Hepatocyte (in vitro differentiated cells): ENCODE data around the gene PAK1. TPM values are rescaled to one million over a fixed set of nuclear protein-coding genes. Genes with fewer than 3 reads are reported as not detected.

Experiments used
- DNase-seq: peaks from one replicate; pipeline ENCODE4 v3.0.0-alpha.2; 2016; ENCODE audit warnings: low spot score
- H2AFZ ChIP-seq: fragments of 200-600 bp; sonication (generic); 2 replicates; pipeline ENCODE4 v1.6.0; 2016; ENCODE audit warnings: antibody characterized with exemption, mild to moderate bottlenecking
- H3K27ac ChIP-seq: fragments of 200-600 bp; sonication (generic); 2 replicates; pipeline ENCODE4 v1.5.1; 2016; ENCODE audit warnings: mild to moderate bottlenecking
- H3K27me3 ChIP-seq: fragments of 200-600 bp; sonication (generic); 2 replicates; pipeline ENCODE4 v1.6.1; 2016
- H3K36me3 ChIP-seq: fragments of 200-600 bp; sonication (generic); replicated peaks from 2 replicates; pipeline ENCODE4 v1.5.1; 2016; ENCODE audit warnings: low read depth; ENCODE audit not compliant: insufficient read depth
- H3K4me1 ChIP-seq: fragments of 200-600 bp; sonication (generic); 2 replicates; pipeline ENCODE4 v1.5.1; 2016; ENCODE audit warnings: mild to moderate bottlenecking, moderate library complexity; ENCODE audit not compliant: insufficient read depth
- H3K4me2 ChIP-seq: fragments of 200-600 bp; sonication (generic); 2 replicates; pipeline ENCODE4 v1.6.0; 2016
- H3K4me3 ChIP-seq: fragments of 200-600 bp; sonication (generic); 2 replicates; pipeline ENCODE4 v1.5.1; 2016; ENCODE audit warnings: mild to moderate bottlenecking
- H3K79me2 ChIP-seq: fragments of 200-600 bp; sonication (generic); 2 replicates; pipeline ENCODE4 v1.6.0; 2017; ENCODE audit warnings: mild to moderate bottlenecking
- H3K9me2 ChIP-seq: fragments of 200-600 bp; sonication (generic); replicated peaks from 2 replicates; pipeline ENCODE4 v1.6.0; 2017; ENCODE audit warnings: mild to moderate bottlenecking; ENCODE audit not compliant: insufficient read depth
- H3K9me3 ChIP-seq: fragments of 200-600 bp; sonication (generic); 2 replicates; pipeline ENCODE4 v1.5.1; 2016; ENCODE audit warnings: low read depth, mild to moderate bottlenecking
- H4K20me1 ChIP-seq: fragments of 200-600 bp; sonication (generic); 2 replicates; pipeline ENCODE4 v1.6.0; 2016; ENCODE audit warnings: mild to moderate bottlenecking; ENCODE audit not compliant: insufficient read depth, poor library complexity, severe bottlenecking
- CTCF ChIP-seq: fragments of 200-600 bp; sonication (generic); IDR thresholded peaks from 2 replicates; pipeline ENCODE4 v1.5.1; 2016; ENCODE audit warnings: antibody characterized with exemption, mild to moderate bottlenecking; ENCODE audit not compliant: poor library complexity
- EZH2 ChIP-seq: fragments of 200-600 bp; sonication (generic); IDR thresholded peaks from 2 replicates; pipeline ENCODE4 v1.6.1; 2016; ENCODE audit warnings: antibody characterized with exemption, mild to moderate bottlenecking, borderline replicate concordance
- EZH2phosphoT487 ChIP-seq: fragments of 200-600 bp; sonication (generic); IDR thresholded peaks from one replicate; pipeline ENCODE4 v1.6.1; 2018; ENCODE audit warnings: antibody characterized with exemption, mild to moderate bottlenecking, low read depth, moderate library complexity; ENCODE audit not compliant: unreplicated experiment, severe bottlenecking
- WGBS: methylation state at CpG from one replicate; pipeline ENCODE4 v1.1.6; 2016; ENCODE audit warnings: low lambda C conversion rate; ENCODE audit errors: missing lambda C conversion rate; 5-methylcytosine and 5-hydroxymethylcytosine counted together
- polyA plus RNA-seq: library from polyadenylated mRNA; unstranded; fragments of >200 nt; fragmentation: Nextera tagmentation; extraction: Ambion mirVana; gene quantifications from 2 replicates; pipeline ENCODE4 v1.2.1, GENCODE V29; 2016
- total RNA-seq: library from RNA; depleted of rRNA; stranded (reverse); fragments of >200 nt; gene quantifications from 2 replicates; pipeline ENCODE4 v1.2.3, GENCODE V29; 2014

Gene PAK1
- total and polyA plus RNA-seq, 2 experiments from 2014 or later, result 30.3 to 62.0 TPM

- Histone ChIP-seq H3K79me2 (no peaks in the 10 kb centered on the region), H3K4me1 (no peaks in the 10 kb centered on the region), H3K27me3 (no peaks in the 10 kb centered on the region), H3K4me2 (no peak overlapping the region), H3K36me3 (no peaks in the 10 kb centered on the region), H3K9me2 (no peaks in the 10 kb centered on the region), H3K9me3 (no peaks in the 10 kb centered on the region), H2AFZ (no peak overlapping the region), H3K4me3 (no peak overlapping the region), H3K27ac (no peak overlapping the region), H4K20me1 (no peaks in the 10 kb centered on the region)
- DNase-seq, result no peak
- 93% methylated on average over 3 of the region's 3 CpGs for WGBS
- TF ChIP-seq EZH2phosphoT487, result no peak
- no peak for TF ChIP-seq EZH2
- TF ChIP-seq CTCF, result no peak
Observed at GRCh38 chr11:77311701-77312100, 162.2 kb downstream of the PAK1 start.

GRCh38 chr11:77310721-77311120, 163.2 kb downstream of the PAK1 start:
- no peak overlapping the region for H3K4me3 ChIP-seq
- H3K27ac ChIP-seq, result no peak overlapping the region
- no peaks in the 10 kb centered on the region for H3K9me3 ChIP-seq
- H2AFZ ChIP-seq, result no peak overlapping the region
- no peaks in the 10 kb centered on the region for H3K79me2 ChIP-seq
- H3K4me2 ChIP-seq, result no peak overlapping the region
- DNase-seq, result no peak
- H3K4me1 ChIP-seq, result no peaks in the 10 kb centered on the region
- H3K9me2 ChIP-seq, result no peaks in the 10 kb centered on the region
- H4K20me1 ChIP-seq, result no peaks in the 10 kb centered on the region
- WGBS, result 94% methylated on average over 5 of the region's 5 CpGs
- no peaks in the 10 kb centered on the region for H3K36me3 ChIP-seq
- TF ChIP-seq EZH2, result no peak
- no peak for TF ChIP-seq CTCF
- TF ChIP-seq EZH2phosphoT487, result no peak
- H3K27me3 ChIP-seq, result no peaks in the 10 kb centered on the region

GRCh38 chr11:77309401-77310085, 164.4 kb downstream of the PAK1 start:
- no peaks in the 10 kb centered on the region for H3K79me2 ChIP-seq
- H3K4me1 ChIP-seq, result no peaks in the 10 kb centered on the region
- no peak overlapping the region for H2AFZ ChIP-seq
- H3K27ac ChIP-seq, result peak overlapping the region; percentile 34
- no peaks in the 10 kb centered on the region for H3K9me3 ChIP-seq
- no peaks in the 10 kb centered on the region for H4K20me1 ChIP-seq
- no peak for DNase-seq
- no peaks in the 10 kb centered on the region for H3K27me3 ChIP-seq
- no peaks in the 10 kb centered on the region for H3K36me3 ChIP-seq
- TF ChIP-seq EZH2phosphoT487 (no peak), CTCF (no peak), EZH2 (no peak)
- no peaks in the 10 kb centered on the region for H3K9me2 ChIP-seq
- 72% methylated on average over 5 of the region's 5 CpGs for WGBS
- H3K4me3 ChIP-seq, result no peak overlapping the region
- no peak overlapping the region for H3K4me2 ChIP-seq

GRCh38 chr11:77308838-77309237, 165.1 kb downstream of the PAK1 start:
- Histone ChIP-seq H3K27me3 (no peaks in the 10 kb centered on the region), H3K4me2 (no peak overlapping the region), H3K4me1 (no peaks in the 10 kb centered on the region), H3K4me3 (no peak overlapping the region), H3K9me3 (no peaks in the 10 kb centered on the region), H3K27ac (no peak overlapping the region), H2AFZ (no peak overlapping the region), H3K79me2 (no peaks in the 10 kb centered on the region), H4K20me1 (no peaks in the 10 kb centered on the region), H3K36me3 (no peaks in the 10 kb centered on the region), H3K9me2 (no peaks in the 10 kb centered on the region)
- no peak for TF ChIP-seq CTCF
- no peak for TF ChIP-seq EZH2phosphoT487
- TF ChIP-seq EZH2, result no peak
- DNase-seq, result no peak
